HepG2 (cell line): ENCODE measurements around the gene ADARB2. TPM values are rescaled to one million over a fixed set of nuclear protein-coding genes. Genes with fewer than 3 reads are reported as not detected.

Source experiments
- ATAC-seq: fragments of 200-7000 bp; cut with Tn5 transposase; 3 replicates; pipeline ENCODE4 v1.9.1; 2020; ENCODE audit warnings: mild to moderate bottlenecking, moderate library complexity
- BruUV-seq: library from RNA; stranded (reverse); fragments of 400-500 nt; replicated peaks from 2 replicates; lab custom pipeline; 2021; lab: Mats Ljungman, UMichigan
- CTCF ChIA-PET: fragments of 300-600 bp; formaldehyde crosslinking; extraction: SDS; loops from one replicate; lab custom pipeline; 2021; ENCODE audit warnings: low total read pairs, inconsistent platforms, low intra/inter-chr PET ratio; lab: Yijun Ruan, JAX
- POLR2A ChIA-PET: fragments of 350-600 bp; sonication (Branson Sonifier 250); formaldehyde crosslinking; loops from one replicate; lab custom pipeline; 2020; ENCODE audit warnings: antibody characterized with exemption, inconsistent platforms; lab: Yijun Ruan, JAX
- DNase-seq: peaks from one replicate; pipeline ENCODE4 v3.0.0-alpha.2; 2015; ENCODE audit warnings: low spot score
- FAIRE-seq: peaks from 3 replicates; lab custom pipeline; 2011; peaks lifted over from hg19 to GRCh38; lab: Jason Lieb, UNC
- H2AFZ ChIP-seq: one replicate; pipeline ENCODE4 v1.6.1; 2011; ENCODE audit warnings: low read length, inconsistent platforms
- H3K27ac ChIP-seq: fragments of 300-600 bp; 3 replicates; pipeline ENCODE4 v1.8.0; 2011; ENCODE audit warnings: mixed run types, mild to moderate bottlenecking, mixed read lengths, low read length, inconsistent platforms; ENCODE audit not compliant: insufficient read depth; ENCODE audit errors: extremely low read length
- H3K27me3 ChIP-seq, 2 experiments: fragments of 200-600 bp in 1 of 2; 2 replicates in 1 of 2; 3 replicates in 1 of 2; pipeline versions ENCODE4 v1.6.0 to v1.8.0; 2011; ENCODE audit warnings: low read length in 2 of 2, mild to moderate bottlenecking in 2 of 2, moderate library complexity in 2 of 2, inconsistent platforms in 1 of 2; ENCODE audit not compliant: insufficient read depth in 2 of 2, control insufficient read depth in 1 of 2
- H3K36me3 ChIP-seq, 2 experiments: fragments of 200-600 bp in 1 of 2; replicated peaks in 1 of 2; 2 replicates in 1 of 2; 3 replicates in 1 of 2; pipeline versions ENCODE4 v1.5.1 to v1.8.0; 2011; ENCODE audit warnings: low read length in 2 of 2, inconsistent platforms in 1 of 2; ENCODE audit not compliant: insufficient read depth in 2 of 2, control insufficient read depth in 1 of 2
- H3K4me1 ChIP-seq: 2 replicates; pipeline ENCODE4 v1.5.1; 2012; ENCODE audit warnings: low read length, inconsistent platforms; ENCODE audit not compliant: insufficient read depth
- H3K4me2 ChIP-seq: 2 replicates; pipeline ENCODE4 v1.6.0; 2011; ENCODE audit warnings: low read depth, low read length, inconsistent platforms
- H3K4me3 ChIP-seq, 3 experiments: fragments of 200-600 bp in 1 of 3; sonication (generic), shearing (Covaris generic) in 1 of 3; replicated peaks in 1 of 3; 2 replicates each; pipeline ENCODE4 v1.5.1; 2011 to 2016; ENCODE audit warnings: low read length in 3 of 3, inconsistent platforms in 2 of 3, low read depth in 2 of 3, mild to moderate bottlenecking in 2 of 3, control low read depth in 1 of 3, mixed read lengths in 1 of 3; ENCODE audit not compliant: insufficient read depth in 1 of 3
- H3K79me2 ChIP-seq: one replicate; pipeline ENCODE4 v1.6.1; 2011; ENCODE audit warnings: low read length, inconsistent platforms; ENCODE audit not compliant: insufficient read depth
- H3K9ac ChIP-seq: 2 replicates; pipeline ENCODE4 v1.6.0; 2011; ENCODE audit warnings: mild to moderate bottlenecking, low read depth, low read length, inconsistent platforms; ENCODE audit not compliant: insufficient read depth
- H3K9me3 ChIP-seq: 2 replicates; pipeline ENCODE4 v1.5.1; 2012; ENCODE audit warnings: mild to moderate bottlenecking, low read length
- H4K20me1 ChIP-seq: 2 replicates; pipeline ENCODE4 v1.6.0; 2011; ENCODE audit warnings: inconsistent platforms, mild to moderate bottlenecking, low read length, moderate library complexity; ENCODE audit not compliant: insufficient read depth
- MAFF ChIP-seq: IDR thresholded peaks from 2 replicates; pipeline ENCODE4 v1.6.1; 2011; ENCODE audit warnings: low read depth, low read length, improper control_type of control experiment
- NFATC3 ChIP-seq: sonication (generic); formaldehyde crosslinking; IDR thresholded peaks from 2 replicates; pipeline ENCODE4 v1.5.1; 2020; ENCODE audit warnings: mild to moderate bottlenecking, missing genetic modification reagents
- PTBP1 ChIP-seq: fragments of 200-400 bp; formaldehyde crosslinking; IDR thresholded peaks from 2 replicates; pipeline ENCODE4 v1.6.1; 2018; ENCODE audit warnings: low read length, low read depth; ENCODE audit not compliant: poor library complexity, severe bottlenecking
- RFX1 ChIP-seq: fragments of 450-650 bp; IDR thresholded peaks from 2 replicates; pipeline ENCODE4 v1.6.1; 2017
- ZNF296 ChIP-seq: sonication (generic); formaldehyde crosslinking; conservative IDR thresholded peaks from 2 replicates; pipeline ENCODE4 v1.5.0; 2020; ENCODE audit warnings: mild to moderate bottlenecking, missing genetic modification reagents
- WGBS: methylation state at CpG from one replicate; pipeline ENCODE4 v1.1.6; 2017; ENCODE audit warnings: low lambda C conversion rate; 5-methylcytosine and 5-hydroxymethylcytosine counted together
- in situ Hi-C: cut with HindIII; loops from 2 replicates; pipeline ENCODE4 v1.10.0; 2017; ENCODE audit warnings: low pct_unique_long_range_greater_than_20kb; ENCODE audit not compliant: extremely low pct_ligation_motif_present
- intact Hi-C: fragments of 100-400 bp; cut with micrococcal nuclease; formaldehyde crosslinking; loops from one replicate; pipeline ENCODE4 v1.10.0; 2022; ENCODE audit not compliant: unreplicated experiment
- polyA plus RNA-seq, 8 experiments: library from polyadenylated mRNA; depleted of rRNA in 3 of 8; stranded (reverse) in 7 of 8; unstranded in 1 of 8; fragments of >200 nt; fragmentation: Illumina TruSeq in 4 of 8; extraction: Trizol in 4 of 8; gene quantifications; 2 replicates each; pipeline versions ENCODE4 v1.2.1 to v1.2.3, GENCODE V29; 2011 to 2016; ENCODE audit warnings: low read depth in 4 of 8, missing spikeins in 1 of 8, mixed read lengths in 1 of 8; ENCODE audit not compliant: insufficient read depth in 1 of 8
- total RNA-seq, 5 experiments: library from RNA; depleted of rRNA; stranded (reverse); fragments of >200 nt; fragmentation: Illumina TruSeq; extraction: Trizol; gene quantifications; 2 replicates each; pipeline ENCODE4 v1.2.3, GENCODE V29; 2016; ENCODE audit warnings: low read depth in 1 of 5
- TF ChIP-seq, protein P1 (sequence below): sonication (generic); formaldehyde crosslinking; conservative IDR thresholded peaks from 2 replicates; pipeline ENCODE4 v1.4.0; 2020; ENCODE audit warnings: missing genetic modification reagents

ADARB2 gene
- total and polyA plus RNA-seq, 2 of the 13 experiments (the other 11 are each of a cell fraction or from before 2014, with no cell fraction given) = not detected

DNA sequence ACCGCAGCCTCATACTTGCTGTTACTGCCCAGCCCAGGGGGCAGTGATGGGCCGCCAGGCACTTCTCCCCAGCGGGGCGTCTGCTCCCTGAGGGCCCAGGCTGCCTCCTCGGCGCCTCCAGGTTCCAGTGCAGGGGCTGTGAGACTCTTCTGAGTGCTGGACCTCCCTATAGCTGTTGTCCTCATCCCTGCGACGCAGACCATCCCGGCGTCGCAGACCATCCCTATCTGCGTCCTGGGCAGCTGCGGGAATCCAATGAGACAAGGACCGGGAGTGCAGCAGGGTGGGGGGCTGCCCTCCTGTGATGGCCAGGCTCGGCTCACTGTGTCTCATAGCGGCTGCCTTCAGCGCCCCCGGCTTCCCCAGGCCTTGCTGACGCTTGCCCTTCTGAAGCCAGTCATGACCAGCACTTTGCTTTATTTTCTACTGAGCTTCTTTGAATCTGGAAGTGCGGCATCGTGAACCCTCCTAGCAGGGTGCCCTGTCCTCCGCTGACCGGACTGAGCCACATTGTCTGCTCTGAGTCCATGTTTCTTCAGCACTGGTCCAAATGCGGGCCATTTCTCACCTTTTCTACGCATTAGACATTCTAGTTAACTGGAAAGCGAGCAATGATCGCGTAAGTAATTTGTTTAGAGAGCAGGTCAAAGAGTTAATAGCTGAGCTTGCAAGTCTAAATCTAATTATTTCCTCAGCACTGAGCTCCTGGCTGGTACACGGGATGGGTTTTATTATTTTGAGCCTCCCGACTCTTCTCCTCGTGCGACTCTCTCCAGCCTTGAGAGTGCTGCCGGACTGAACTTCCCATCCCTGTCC is 341.6 kb downstream of the ADARB2 start:
- Histone ChIP-seq H4K20me1 (no peaks in the 10 kb centered on the region), H3K4me2 (no peak overlapping the region), H3K27me3 (peaks cover 8 to 54% of the 10 kb centered on the region in 2 experiments; a peak in 4 of 5 replicates), H3K9ac (no peak overlapping the region), H3K4me1 (peaks cover 11% of the 10 kb centered on the region), H3K79me2 (no peaks in the 10 kb centered on the region), H3K9me3 (no peaks in the 10 kb centered on the region), H3K27ac (no peak overlapping the region), H3K4me3 (no peak overlapping the region), H2AFZ (no peak overlapping the region), H3K36me3 (no peaks in the 10 kb centered on the region)
- DNase-seq (no peak), FAIRE-seq (no peak), ATAC-seq (no peak; the same call in 2 of the 3 replicates)
- POLR2A ChIA-PET = no interaction called here
- in situ Hi-C loops = no loop called here
- TF ChIP-seq ZNF296 (no peak), NFATC3 (no peak), PTBP1 (no peak), MAFF (no peak), RFX1 (no peak)
- TF ChIP-seq, protein P1, sequence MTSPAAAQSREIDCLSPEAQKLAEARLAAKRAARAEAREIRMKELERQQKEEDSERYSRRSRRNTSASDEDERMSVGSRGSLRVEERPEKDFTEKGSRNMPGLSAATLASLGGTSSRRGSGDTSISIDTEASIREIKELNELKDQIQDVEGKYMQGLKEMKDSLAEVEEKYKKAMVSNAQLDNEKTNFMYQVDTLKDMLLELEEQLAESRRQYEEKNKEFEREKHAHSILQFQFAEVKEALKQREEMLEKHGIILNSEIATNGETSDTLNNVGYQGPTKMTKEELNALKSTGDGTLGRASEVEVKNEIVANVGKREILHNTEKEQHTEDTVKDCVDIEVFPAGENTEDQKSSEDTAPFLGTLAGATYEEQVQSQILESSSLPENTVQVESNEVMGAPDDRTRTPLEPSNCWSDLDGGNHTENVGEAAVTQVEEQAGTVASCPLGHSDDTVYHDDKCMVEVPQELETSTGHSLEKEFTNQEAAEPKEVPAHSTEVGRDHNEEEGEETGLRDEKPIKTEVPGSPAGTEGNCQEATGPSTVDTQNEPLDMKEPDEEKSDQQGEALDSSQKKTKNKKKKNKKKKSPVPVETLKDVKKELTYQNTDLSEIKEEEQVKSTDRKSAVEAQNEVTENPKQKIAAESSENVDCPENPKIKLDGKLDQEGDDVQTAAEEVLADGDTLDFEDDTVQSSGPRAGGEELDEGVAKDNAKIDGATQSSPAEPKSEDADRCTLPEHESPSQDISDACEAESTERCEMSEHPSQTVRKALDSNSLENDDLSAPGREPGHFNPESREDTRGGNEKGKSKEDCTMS = no peak
- 56% methylated on average over 19 of the region's 33 CpGs for WGBS
- intact Hi-C loops = no loop called here
- CTCF ChIA-PET = no interaction called here
- BruUV-seq = no TSS peak
